Measurements from ENCODE around the gene ABCB10. TPM values are rescaled to one million over a fixed set of nuclear protein-coding genes. Genes with fewer than 3 reads are reported as not detected.

The ABCB10 gene
- total RNA-seq, 3 donors from 2014 or later: 13.8 to 18.6 (median 17.0) TPM

- no peak for TF ChIP-seq POLR2AphosphoS5 (IDR thresholded peaks at IDR 0.05)
- TF ChIP-seq CTCF (IDR thresholded peaks at IDR 0.05): no peak
- no peak for TF ChIP-seq POLR2A (IDR thresholded peaks at IDR 0.05)
- Histone ChIP-seq H3K27ac (no peak overlapping the region), H3K9me3 (no peaks in the 10 kb centered on the region), H3K4me1 (no peaks in the 10 kb centered on the region), H3K27me3 (no peaks in the 10 kb centered on the region), H3K4me3 (no peak overlapping the region), H3K36me3 (peaks cover 3% of the 10 kb centered on the region)
- no peak for DNase-seq (ENCODE audit: low spot score in 2 of 2)
- intact Hi-C loops (cut with DNase I; ENCODE audit: low total_unique reads): no loop called here
Measured at GRCh38 chr1:229474509-229474908, 84.0 kb downstream of the ABCB10 start.

- TF ChIP-seq POLR2AphosphoS5 (IDR thresholded peaks at IDR 0.05) (no peak), CTCF (IDR thresholded peaks at IDR 0.05) (no peak), POLR2A (IDR thresholded peaks at IDR 0.05) (no peak)
- no peak for DNase-seq (ENCODE audit: low spot score in 2 of 2)
- peaks cover 6% of the 10 kb centered on the region for H3K36me3 ChIP-seq
- H3K4me1 ChIP-seq: no peaks in the 10 kb centered on the region
- no peaks in the 10 kb centered on the region for H3K9me3 ChIP-seq
- no peak overlapping the region for H3K27ac ChIP-seq
- H3K4me3 ChIP-seq: no peak overlapping the region
- H3K27me3 ChIP-seq: no peaks in the 10 kb centered on the region
- intact Hi-C loops (cut with DNase I; ENCODE audit: low total_unique reads): no loop called here
Measured at GRCh38 chr1:229471175-229471574, 87.3 kb downstream of the ABCB10 start.

- Histone ChIP-seq H3K4me1 (no peaks in the 10 kb centered on the region), H3K4me3 (no peak overlapping the region), H3K27me3 (no peaks in the 10 kb centered on the region), H3K36me3 (peaks cover 6% of the 10 kb centered on the region), H3K9me3 (no peaks in the 10 kb centered on the region), H3K27ac (no peak overlapping the region)
- TF ChIP-seq CTCF (IDR thresholded peaks at IDR 0.05): no peak
- no peak for TF ChIP-seq POLR2AphosphoS5 (IDR thresholded peaks at IDR 0.05)
- no peak for TF ChIP-seq POLR2A (IDR thresholded peaks at IDR 0.05)
- intact Hi-C loops (cut with DNase I; ENCODE audit: low total_unique reads): no loop called here
- DNase-seq (ENCODE audit: low spot score in 2 of 2): no peak
Measured at GRCh38 chr1:229470406-229471043, 88.0 kb downstream of the ABCB10 start.

DNA sequence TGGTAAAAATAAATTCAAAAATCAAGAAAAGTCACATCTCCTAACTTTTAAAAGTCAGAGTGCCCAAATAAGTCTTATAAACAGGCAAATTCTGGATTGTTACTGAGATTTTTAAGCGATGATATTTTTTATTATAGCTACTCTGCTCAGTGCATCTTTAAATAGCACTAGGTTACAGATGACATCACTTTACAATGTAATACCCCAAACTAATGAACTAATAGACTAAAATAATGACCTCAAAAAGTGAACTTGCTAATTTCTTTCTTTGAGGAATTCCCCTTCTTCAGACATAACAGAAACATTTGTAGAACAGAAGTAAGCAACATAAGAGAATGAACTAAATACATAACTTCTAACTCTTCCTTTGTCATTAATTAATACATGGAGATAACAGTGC lies 91.6 kb downstream of the ABCB10 start:
- TF ChIP-seq POLR2AphosphoS5 (IDR thresholded peaks at IDR 0.05): no peak
- TF ChIP-seq CTCF (IDR thresholded peaks at IDR 0.05): no peak
- TF ChIP-seq POLR2A (IDR thresholded peaks at IDR 0.05): no peak
- H3K9me3 ChIP-seq: no peaks in the 10 kb centered on the region
- no peak for DNase-seq (ENCODE audit: low spot score in 2 of 2)
- H3K27ac ChIP-seq: no peak overlapping the region
- no peak overlapping the region for H3K4me3 ChIP-seq
- no peaks in the 10 kb centered on the region for H3K4me1 ChIP-seq
- peaks cover 10% of the 10 kb centered on the region for H3K36me3 ChIP-seq
- intact Hi-C loops (cut with DNase I; ENCODE audit: low total_unique reads): no loop called here
- H3K27me3 ChIP-seq: no peaks in the 10 kb centered on the region

Other genes with a start within 250 kb of the ABCB10 start
- 10 to 100 TPM in 1 of 3 donors, 1 to 10 TPM in 2; 6.9 to 13.5 (median 7.8) TPM for gene CCSAP, start 215.7 kb downstream of the ABCB10 start, total RNA-seq
- gene ACTA1, start 124.6 kb downstream of the ABCB10 start, total RNA-seq: under 1 TPM in 1 of 3 donors, not detected in 2; 0.33 TPM
- gene NUP133, start 50.4 kb downstream of the ABCB10 start, total RNA-seq: 10 to 100 TPM; 29.4 to 48.4 (median 31.8) TPM
- gene TAF5L, start 67.4 kb upstream of the ABCB10 start, total RNA-seq: 10 to 100 TPM; 15.4 to 18.3 (median 16.3) TPM
- gene URB2, start 67.5 kb upstream of the ABCB10 start, total RNA-seq: 10 to 100 TPM in 2 of 3 donors, 1 to 10 TPM in 1; 9.3 to 14.1 (median 12.7) TPM